CD4-positive, alpha-beta T cell treated with Interferon gamma for 1 hour (primary cell): Measurements from ENCODE around the gene PSENEN.
"Not testable (repeated sequence)": the region's sequence is repeated elsewhere in the genome, so short reads cannot be mapped to it uniquely, and the experiment has no call there.

ENCODE experiments used
- DNase-seq: peaks from one replicate; pipeline ENCODE4 v3.0.0-alpha.2; 2020

Gene PSENEN

DNA sequence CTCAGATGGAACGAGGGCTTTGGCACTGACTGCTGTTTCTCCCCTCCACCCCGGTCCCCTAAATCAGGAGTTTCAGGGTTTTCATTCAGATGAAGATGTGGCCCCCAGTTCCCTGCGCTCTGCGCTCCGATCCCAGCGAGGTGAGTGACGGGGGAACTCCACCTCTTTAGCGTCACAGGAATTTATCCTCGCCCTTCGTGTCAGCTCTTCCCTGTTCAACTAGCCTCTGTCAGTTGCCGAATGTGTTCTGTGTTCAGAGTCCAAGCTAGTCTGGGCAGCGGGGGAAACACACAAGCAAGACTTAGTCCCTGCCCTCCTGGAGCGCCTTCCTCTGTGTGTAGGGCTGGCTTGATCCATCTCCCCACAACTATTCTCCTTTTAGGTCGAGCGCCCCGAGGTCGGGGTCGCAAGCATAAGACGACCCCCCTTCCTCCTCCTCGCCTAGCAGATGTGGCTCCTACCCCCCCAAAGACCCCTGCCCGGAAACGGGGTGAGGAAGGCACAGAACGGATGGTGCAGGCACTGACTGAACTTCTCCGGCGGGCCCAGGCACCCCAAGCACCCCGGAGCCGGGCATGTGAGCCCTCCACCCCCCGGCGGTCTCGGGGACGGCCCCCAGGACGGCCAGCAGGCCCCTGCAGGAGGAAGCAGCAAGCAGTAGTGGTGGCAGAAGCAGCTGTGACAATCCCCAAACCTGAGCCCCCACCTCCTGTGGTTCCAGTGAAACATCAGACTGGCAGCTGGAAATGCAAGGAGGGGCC, 25.9 kb upstream of the PSENEN start:
- DNase-seq = no peak

DNA sequence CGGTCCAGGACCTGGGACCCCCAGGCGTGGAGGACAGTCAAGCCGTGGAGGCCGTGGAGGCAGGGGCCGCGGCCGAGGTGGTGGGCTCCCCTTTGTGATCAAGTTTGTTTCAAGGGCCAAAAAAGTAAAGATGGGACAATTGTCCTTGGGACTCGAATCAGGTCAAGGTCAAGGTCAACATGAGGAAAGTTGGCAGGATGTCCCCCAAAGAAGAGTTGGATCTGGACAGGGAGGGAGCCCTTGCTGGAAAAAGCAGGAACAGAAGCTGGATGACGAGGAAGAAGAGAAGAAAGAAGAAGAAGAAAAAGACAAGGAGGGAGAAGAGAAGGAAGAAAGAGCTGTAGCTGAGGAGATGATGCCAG, 25.3 kb upstream of the PSENEN start:
- DNase-seq = no peak

DNA sequence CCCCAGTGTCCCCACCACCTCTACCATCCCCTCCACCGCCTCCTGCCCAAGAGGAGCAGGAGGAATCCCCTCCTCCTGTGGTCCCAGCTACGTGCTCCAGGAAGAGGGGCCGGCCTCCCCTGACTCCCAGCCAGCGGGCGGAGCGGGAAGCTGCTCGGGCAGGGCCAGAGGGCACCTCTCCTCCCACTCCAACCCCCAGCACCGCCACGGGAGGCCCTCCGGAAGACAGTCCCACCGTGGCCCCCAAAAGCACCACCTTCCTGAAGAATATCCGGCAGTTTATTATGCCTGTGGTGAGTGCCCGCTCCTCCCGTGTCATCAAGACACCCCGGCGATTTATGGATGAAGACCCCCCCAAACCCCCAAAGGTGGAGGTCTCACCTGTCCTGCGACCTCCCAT, 24.8 kb upstream of the PSENEN start:
- DNase-seq = no peak

DNA sequence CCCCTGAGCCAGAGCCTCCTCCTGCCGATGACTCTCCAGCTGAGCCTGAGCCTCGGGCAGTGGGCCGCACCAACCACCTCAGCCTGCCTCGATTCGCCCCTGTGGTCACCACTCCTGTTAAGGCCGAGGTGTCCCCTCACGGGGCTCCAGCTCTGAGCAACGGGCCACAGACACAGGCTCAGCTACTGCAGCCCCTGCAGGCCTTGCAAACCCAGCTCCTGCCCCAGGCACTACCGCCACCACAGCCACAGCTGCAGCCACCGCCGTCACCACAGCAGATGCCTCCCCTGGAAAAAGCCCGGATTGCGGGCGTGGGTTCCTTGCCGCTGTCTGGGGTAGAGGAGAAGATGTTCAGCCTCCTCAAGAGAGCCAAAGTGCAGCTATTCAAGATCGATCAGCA, 24.1 kb upstream of the PSENEN start:
- DNase-seq = no peak

- no peak for DNase-seq
These were observed 23.0 kb upstream of the PSENEN start for GRCh38 chr19:35722461-35722860.

DNA sequence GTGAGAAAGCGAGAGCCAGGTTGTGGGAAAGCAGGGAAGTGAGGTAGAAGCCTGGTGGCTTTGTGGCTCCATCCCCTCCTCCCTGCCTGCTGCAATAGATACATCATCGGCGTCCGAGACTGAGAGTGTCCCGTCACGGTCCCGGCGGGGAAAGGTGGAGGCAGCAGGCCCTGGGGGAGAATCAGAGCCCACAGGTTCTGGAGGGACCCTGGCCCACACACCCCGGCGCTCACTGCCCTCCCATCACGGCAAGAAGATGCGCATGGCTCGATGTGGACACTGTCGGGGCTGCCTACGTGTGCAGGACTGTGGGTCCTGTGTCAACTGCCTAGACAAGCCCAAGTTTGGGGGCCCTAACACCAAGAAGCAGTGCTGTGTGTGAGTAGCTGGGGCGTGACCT, 22.6 kb upstream of the PSENEN start:
- DNase-seq = no peak

- no peak for DNase-seq
These were observed 21.8 kb upstream of the PSENEN start for GRCh38 chr19:35723671-35724070.

DNA sequence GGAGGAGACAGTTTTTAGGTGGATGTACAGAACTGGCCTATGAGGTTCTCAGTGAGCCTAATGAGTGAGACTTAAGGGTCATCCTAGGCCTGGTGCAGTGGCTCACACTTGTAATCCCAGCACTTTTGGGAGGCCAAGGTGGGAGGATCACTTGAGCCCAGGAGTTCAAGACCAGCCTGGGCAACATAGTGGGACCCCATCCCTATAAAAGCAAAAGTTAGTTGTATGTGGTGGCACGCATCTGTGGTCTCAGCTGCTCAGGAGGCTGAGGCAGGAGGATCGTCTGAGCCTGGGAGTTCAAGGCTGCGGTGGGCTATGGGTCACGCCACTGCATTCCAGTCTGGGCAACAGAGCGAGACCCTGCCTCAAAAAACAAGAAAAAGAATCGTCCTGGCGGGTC, 21.3 kb upstream of the PSENEN start:
- not testable (repeated sequence) for DNase-seq

DNA sequence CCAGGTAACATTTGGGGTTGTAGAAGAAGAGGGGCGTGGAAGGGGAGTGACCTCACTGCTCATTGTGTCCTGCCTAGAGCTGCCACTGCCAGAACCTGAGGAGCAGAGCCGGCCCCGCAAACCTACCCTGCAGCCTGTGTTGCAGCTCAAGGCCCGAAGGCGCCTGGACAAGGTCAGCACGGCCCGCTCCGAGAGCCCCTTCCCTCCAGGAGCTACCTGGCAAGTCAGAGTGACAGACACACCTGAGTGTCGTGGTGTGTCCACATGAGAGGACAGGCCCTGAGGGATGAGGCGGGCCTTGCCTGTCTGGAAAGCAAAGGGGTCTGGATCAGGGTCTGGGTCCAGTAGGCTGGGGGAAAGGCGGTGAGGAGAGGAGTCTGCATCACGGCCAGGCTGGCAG, 20.9 kb upstream of the PSENEN start:
- no peak for DNase-seq

GRCh38 chr19:35725216-35725861, 20.1 kb upstream of the PSENEN start:
- DNase-seq = no peak

DNA sequence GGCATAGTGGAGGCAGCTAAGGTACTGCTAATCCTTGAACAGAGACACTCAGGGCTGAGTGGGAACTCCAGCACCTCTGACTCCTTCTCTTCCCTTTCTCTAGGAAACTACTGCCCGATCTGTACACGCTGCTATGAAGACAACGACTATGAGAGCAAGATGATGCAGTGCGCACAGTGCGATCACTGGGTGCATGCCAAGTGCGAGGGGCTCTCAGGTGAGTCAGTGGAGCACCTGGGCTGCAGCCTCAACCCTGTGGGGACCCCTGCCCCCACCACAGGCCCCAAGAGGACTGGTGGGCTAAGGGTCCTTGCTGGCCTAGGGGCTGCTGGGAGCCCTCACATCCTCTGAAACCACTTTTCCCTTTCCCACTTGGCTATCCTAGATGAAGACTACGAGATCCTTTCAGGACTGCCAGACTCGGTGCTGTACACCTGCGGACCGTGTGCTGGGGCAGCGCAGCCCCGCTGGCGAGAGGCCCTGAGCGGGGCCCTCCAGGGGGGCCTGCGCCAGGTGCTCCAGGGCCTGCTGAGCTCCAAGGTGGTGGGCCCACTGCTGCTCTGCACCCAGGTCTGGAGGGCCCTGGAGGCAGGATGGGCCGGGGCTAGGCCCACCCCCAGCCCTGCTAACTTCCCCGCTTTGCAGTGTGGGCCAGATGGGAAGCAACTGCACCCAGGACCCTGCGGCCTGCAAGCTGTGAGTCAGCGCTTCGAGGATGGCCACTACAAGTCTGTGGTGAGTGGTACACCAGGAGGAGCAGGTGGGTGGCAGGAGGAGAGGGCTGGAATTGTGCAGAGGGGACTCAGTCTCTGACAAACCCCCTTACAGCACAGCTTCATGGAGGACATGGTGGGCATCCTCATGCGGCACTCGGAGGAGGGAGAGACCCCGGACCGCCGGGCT, 18.1 kb upstream of the PSENEN start:
- DNase-seq = no peak

GRCh38 chr19:35727956-35728706, 17.3 kb upstream of the PSENEN start:
- DNase-seq = no peak

- no peak for DNase-seq
These were observed 16.4 kb upstream of the PSENEN start for GRCh38 chr19:35729021-35729420.

- no peak for DNase-seq
These were observed 15.7 kb upstream of the PSENEN start for GRCh38 chr19:35729763-35730162.

- no peak for DNase-seq
These were observed 15.1 kb upstream of the PSENEN start for GRCh38 chr19:35730326-35730725.

DNA sequence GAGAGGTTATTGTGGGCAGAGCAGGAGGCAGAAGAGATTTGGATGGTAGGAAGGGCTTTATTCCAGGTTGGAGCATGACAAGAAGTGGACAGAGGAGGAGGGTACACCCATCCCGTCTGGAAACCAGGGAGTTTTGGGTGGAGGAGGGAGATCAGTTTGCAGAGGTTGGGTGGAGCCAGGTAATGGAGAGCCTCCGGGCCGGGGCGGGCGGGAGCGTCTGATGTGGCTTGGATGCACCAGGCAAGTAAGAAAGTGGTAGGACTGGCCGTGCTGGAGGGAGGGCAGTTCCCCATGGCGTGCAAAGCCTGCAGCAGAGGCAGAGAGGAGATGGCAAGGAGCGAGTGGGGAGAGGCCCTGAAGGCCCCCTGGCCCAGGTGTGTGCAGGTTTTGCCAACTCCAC, 14.1 kb upstream of the PSENEN start:
- no peak for DNase-seq

- DNase-seq = no peak
These were observed 13.6 kb upstream of the PSENEN start for GRCh38 chr19:35731779-35732405.

GRCh38 chr19:35732540-35733179, 12.8 kb upstream of the PSENEN start:
- no peak for DNase-seq

- no peak for DNase-seq
These were observed 12.0 kb upstream of the PSENEN start for GRCh38 chr19:35733180-35734125.

GRCh38 chr19:35734273-35734672, 11.2 kb upstream of the PSENEN start:
- no peak for DNase-seq

GRCh38 chr19:35734889-35735288, 10.6 kb upstream of the PSENEN start:
- no peak for DNase-seq
